NCI-H510A treated with DMSO at 0.1 percent for 48 hours (cell line): Measurements from ENCODE around the gene VKORC1L1.
"Not testable (repeated sequence)": the region's sequence is repeated elsewhere in the genome, so short reads cannot be mapped to it uniquely, and the experiment has no call there.

Experiments used
- DNase-seq: peaks from one replicate; lab custom pipeline; 2025; lab: John Stamatoyannopoulos, UW

Gene VKORC1L1

DNA sequence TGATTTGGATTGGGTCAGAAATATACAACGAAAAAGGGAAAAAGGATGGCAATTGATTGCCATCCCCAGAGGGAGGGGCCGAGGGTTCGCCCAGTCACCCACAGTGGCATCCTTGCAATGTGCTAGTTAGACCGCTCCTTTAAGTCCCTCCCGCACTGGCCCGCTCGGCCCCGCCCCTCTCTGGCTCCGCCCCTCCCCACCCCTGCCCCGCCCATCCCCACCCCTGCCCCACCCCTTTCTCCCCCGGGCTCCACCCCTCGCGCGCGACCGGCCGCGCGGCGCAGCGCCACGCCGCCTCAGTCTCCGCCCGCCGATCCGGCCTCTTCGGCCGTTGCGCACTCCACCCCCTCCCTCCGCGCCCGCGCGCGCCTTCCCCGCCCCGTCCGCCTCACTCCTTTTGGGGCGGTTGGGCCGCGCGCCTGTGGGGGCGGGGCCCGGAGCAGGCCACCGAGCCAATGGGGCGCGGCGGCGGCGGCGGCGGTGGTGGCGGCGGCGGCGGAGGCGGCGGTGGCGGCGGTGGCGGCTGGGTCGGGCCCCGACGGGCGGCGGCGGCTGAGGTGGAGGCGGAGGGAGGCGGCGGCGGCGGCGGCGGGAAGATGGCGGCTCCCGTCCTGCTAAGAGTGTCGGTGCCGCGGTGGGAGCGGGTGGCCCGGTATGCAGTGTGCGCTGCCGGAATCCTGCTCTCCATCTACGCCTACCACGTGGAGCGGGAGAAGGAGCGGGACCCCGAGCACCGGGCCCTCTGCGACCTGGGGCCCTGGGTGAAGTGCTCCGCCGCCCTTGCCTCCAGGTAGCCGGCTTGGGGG, at the start of gene VKORC1L1:
TSS of gene VKORC1L1 (plus strand) at position 299 of the 806 bp plus-strand sequence. CDS start at position 597, 298 bp downstream.
- peak; percentile 73 for DNase-seq

DNA sequence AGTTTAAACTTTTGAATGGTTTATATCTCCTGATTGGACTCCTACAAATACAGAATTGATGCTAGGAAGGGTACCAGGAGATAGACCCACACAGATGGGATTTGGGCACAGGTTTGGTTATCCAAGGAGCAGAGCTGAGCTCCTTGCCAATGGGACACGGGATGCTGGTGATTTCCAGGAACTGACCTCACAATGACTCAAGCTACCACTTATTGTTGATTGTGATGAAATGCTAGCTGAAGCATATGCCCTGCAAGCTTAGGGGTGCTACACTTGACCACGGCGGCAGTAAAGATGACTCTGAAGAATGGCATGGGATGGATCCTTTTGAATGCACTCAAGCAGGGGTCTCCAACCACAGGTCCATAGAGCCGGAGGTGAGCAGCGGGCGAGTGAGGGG, 45.5 kb upstream of the VKORC1L1 start:
- no peak for DNase-seq

DNA sequence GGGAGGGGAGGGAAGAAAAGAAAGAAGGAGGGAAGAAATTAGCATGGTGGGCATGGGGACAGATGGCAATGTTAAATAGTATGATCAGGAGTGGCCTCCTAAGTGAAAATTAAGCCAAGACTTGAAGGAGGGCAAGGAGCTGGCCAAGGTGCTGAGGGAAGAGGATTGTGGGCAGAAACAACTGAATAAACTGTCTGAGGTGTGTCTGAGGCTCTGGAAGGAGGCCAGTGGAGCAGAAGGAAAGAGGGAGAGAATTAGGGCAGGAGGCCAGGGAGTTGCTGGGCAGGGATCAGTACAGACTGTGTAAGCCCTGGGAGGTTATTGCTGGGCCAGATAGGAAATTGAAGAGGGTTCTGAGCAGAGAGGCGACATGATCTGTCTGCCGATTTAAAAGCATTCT, 40.6 kb upstream of the VKORC1L1 start:
- DNase-seq = no peak

DNA sequence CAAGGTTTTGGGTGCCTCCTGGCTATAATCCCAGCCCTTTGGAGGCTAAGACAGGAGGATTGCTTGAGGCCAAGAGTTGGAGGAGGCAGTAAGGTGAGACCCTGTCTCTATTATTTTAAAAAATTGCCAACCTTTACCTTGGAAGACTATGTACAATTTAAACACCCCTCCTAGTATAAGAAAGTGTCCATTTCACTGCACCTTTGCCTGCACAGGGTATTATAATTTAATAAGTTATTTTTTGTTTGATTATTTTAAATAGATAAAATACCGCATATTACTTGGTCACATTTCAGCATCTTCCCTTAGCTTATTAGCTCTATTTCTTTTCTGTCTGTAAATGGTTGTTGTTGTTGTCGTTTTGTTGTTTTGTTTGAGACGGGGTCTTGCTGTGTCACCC, 36.2 kb upstream of the VKORC1L1 start:
- DNase-seq = not testable (repeated sequence)

DNA sequence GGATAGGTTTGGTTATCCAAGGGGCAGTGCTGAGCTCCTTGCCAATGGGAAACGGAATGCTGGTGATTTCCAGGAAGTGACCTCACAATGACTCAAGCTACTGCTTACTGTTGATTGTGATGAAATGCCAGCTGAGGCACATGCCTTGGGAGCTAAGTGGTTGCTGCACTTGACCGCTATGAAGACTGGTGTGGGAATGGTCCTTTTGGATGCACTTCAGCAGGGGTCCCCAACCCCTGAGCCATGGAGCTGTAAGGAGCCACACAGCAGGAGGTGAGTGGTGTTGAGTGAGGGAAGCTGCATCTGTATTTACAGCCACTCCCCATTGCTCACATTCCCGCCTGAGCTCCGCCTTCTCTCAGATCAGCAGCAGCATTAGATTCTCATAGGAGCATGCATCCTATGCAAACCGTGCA, 35.3 kb upstream of the VKORC1L1 start:
- not testable (repeated sequence) for DNase-seq

DNA sequence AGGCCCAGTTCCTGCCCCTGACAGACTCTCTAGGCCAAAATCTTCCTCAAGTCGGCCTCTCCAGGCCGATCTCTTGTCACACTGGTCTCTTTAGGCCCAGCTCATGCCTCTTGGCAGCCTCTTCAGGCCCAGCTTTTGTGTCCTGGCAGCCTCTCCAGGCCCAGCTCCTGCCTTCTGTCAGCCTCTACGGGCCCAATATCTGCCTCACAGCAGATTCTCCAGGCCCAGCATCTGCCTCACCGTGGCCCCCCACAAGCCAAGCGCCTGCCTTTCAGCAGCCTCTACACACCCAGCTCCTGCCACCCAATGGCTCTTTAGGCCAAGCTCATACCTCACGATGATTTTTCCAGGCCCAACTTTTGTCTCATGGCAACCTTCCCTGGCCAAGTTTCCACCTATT, 33.0 kb upstream of the VKORC1L1 start:
- no peak for DNase-seq

DNA sequence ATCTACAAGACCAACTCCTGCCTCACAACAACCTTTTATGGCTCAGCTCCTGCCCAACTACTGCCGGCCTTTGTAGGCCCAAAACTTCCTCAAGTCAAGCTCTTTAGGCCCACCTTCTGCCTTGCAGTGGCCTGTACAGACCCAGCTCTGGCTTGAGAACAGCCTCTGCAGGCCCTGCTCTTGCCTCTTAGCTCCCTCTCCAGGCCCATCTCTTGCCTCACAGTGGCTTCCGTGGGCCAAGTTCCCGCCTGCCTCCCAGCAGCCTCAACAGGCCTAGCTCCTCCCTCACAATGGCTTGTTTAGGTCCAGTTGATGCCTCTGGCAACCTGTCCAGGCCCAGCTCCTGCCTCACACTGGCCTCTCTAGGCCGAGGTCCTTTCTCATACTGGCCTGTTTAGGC, 32.4 kb upstream of the VKORC1L1 start:
- DNase-seq = no peak

DNA sequence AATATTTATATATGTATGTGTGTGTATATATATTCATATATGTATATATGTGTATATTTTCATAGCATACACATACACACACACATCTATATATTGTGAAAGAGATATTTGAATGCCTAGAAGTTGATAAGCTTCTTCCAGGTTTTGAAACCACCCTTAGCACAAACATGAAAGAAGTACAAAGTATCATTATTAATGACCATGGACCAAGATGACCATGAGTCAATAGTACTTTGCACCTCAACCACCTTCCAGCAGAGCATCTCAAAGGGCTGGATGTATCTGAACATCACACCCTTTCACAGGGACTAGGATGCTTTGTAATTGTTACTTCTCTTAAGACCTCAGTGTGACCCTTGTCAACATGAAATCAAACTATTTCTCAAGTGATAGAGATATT, 29.3 kb upstream of the VKORC1L1 start:
- DNase-seq = not testable (repeated sequence)

DNA sequence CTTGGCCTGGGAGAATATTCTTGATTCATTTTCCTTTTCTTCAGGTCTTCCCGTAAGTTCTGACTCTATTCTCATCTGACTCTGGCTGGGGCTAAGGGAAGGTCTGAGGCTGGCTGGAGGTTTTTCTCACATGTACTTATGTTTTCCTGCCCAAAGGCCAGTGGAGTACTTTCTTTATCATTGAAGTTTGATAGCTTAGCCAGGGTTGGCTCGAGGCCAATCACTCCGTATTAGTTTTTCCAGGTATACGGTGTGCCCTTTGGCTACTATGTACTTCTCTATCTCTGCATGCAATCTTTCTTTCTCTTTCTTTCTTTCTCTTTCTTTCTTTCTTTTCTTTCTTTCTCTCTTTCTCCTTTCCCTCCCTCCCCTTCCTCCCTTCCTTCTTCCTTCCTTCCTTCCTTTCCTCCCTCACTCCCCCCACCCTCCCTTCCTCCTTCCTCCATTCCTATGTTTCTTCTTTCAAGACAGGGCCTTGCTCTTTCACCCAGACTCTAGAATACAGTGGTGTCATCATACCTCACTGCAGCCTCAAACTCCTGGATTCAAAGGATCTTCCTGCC, 26.8 kb upstream of the VKORC1L1 start:
- no peak for DNase-seq

DNA sequence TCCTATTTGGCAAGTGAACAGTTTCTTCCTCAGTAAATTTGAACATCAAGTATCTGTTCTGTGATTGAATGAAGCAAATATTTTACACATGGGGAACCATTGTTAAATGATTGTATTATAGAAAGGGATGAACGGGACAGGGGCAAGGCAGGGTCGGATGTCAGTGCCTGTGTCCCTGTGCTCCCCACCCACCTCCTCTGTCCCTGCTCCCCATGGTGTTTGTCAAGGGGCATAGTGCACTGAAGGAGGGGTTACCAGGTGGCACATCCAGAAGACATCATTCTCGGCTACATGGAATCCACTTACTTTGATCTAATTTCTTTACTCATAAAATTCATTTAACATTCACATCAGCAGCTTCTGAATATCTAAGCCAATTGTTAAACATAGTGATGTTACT, 19.4 kb upstream of the VKORC1L1 start:
- not testable (repeated sequence) for DNase-seq

DNA sequence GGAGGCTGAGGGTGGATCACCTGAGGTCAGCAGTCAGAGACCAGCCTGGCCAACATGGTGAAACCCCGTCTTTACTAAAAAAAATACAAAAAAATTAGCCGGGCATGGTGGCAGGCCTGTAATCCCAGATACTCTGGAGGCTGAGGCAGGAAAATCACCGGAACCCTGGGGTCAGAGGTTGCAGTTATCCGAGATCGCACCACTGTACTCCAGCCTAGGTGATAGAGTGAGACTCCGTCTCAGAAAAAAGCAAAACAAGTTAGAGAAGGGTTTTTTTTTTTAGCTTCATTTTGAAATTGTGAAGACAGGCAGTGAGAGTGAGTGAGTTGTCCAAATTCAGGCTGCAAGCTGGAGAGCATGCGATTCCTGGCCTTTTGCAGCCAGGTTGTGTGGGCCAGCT, 19.0 kb upstream of the VKORC1L1 start:
- not testable (repeated sequence) for DNase-seq

DNA sequence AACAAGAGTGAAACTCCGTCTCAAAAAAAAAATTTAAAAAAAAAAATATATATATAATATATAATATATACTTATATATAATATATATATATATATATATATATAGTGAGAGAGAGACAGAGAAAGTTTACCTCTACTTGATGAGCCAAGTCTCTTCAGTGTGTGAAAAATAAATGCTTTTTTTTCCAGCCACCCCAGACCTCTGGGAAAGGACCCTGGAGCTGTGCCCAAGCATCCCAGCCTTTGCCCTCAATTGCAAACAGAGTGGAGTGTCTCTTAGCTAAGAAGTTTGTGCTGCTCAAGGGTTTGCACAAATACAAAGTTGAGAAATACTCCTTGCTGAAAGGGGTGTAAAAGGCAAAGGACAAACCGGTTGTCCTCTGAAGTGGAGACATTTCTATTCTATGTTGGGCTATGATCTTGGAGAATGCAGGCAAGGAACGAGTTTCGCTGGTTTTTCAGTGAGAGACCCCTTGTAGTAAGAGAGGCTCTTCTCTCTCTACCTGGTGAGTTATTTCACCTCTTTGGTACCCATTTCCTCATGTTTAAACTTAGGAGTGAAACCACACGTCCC, 15.5 kb upstream of the VKORC1L1 start:
- DNase-seq = not testable (repeated sequence)

DNA sequence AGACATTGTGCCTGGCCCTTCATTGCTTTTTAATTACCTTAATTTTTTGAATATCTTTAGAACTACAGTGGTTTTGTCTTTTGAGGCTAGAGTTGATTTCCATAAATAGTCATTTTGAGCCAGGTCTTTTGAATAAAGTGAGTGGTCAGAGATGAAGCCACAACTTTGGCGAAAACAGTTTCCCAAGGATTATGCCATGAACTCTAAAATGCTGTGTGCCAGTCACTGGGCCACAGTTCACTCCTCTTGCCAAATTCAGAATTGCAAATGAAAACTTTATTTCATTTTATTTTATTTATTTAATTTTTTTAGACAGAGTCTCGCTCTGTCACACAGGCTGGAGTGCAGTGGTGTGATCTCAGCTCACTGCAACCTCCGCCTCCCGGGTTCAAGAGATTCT, 14.2 kb upstream of the VKORC1L1 start:
- not testable (repeated sequence) for DNase-seq

DNA sequence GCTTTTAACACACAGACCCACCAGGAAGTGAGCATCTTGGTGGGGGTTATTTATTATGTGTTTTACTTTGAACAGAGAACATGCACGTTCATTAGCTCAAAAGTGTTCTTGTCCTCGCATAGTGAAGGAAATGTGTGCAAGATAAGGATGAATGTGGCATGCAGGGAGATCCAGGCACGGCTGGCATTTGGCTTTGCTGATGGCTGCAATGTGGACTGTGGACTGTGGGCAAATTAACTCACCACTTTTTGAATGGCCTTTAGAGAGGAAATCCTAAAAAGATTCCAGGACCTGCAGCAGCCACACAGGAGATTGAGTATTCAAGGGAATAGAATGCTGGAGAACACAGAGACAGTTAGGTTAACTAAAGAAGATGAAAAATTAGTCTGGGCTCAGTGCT, 6.6 kb upstream of the VKORC1L1 start:
- not testable (repeated sequence) for DNase-seq

DNA sequence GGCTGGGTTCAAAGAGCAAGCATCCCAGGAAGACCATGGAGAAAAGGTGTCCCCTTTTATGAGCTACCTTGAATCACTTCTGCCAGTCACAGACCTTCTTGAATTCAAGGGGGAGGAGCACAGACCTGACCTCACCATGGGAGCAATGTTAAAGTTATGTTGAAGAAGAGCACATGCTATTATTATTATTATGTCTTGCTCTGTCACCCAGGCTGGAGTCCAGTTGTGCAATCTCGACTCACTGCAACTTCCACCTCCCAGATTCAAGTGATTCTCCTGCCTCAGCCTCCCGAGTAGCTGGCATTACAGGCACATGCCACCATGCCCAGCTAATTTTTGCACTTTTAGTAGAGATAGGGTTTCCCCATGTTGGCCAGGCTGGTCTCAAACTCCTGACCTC, 5.2 kb upstream of the VKORC1L1 start:
- DNase-seq = not testable (repeated sequence)

DNA sequence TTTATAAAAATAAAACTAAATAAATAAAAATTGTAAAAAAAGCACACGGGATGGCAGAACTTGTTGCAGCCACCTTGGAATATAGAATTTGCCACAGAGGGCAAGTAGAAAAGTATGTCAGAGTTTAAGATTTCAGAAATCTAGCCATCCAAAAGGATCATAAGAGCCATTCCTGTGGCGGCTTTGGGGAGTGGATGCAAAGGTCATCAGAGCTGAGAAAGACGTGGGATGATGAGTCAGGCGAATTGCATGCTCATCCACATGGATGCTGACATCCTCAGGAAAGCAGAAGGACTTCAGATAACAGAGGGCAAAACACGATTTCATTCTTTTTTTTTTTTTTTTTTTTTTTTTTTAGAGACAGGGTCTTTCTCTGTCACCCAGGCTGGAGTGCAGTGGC, 3.6 kb upstream of the VKORC1L1 start:
- DNase-seq = not testable (repeated sequence)

DNA sequence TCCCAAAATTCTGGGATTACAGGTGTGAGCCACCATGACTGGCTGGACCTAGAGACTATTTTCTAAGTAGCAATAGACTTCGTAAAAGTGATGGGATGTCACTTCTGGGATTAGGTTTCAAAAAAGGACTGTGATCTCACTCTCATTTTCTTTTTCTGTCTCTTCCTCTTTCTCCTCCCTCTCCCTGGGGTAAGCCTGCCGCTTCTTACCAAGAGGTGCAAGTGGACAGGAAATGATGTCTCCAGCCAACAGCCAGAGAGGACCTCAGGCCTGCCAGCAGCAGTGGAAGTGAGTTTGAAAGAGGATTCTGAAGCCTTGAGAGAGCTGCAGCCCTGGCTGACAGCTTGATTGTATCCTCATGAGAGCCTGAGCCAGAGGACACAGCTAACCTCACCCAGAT, 1.4 kb upstream of the VKORC1L1 start:
- DNase-seq = not testable (repeated sequence)

DNA sequence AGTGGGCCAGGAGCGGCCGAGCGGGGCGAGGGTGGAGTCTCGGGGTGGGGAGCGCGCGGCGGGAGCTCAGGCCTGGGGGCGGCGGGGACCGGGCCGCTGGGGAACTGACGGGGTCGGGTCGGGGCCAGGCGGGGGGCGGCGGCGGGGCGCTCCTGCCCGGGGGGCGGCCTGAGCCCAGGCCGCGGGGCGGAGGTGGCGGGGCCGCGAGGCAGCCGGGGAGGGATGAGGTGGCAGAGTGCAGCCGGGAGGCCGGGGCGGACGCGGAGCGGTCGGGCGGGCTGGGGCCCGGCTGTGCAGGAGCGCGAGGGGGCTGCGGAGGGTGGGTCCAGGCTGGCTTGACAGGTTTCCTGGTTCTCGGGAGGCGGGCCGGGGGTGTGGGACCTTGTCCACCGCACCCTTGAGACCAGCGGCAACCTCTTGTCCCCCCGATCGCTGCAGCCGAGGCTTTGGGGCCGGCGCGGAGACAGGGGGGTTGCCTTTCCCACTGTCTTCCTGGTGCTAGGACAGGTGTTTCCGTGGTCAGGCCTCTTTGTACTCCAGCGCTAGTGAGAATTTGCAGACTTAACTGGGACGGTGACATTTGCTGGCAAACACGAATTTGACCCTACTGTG, 814 bp downstream of the VKORC1L1 start:
- DNase-seq = peak; percentile 1

DNA sequence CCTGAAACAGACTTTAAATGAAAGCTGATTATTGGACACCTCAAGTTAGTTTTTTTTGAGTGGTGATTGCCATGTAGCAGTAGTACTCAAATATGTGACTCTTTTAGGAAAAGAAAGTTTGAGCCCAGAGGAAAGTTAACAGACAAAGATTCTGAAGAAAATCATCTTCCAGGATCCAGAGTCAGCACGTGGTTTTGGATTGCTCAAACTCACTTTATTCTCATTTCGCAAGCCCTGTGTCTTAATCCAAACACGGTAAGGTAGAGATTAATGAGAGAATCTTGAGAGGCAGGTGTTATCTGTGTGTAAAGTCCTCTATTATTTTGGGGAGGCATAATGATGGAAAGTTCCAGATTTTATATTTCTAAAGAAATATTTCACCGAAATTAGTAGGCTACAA, 2.8 kb downstream of the VKORC1L1 start:
- not testable (repeated sequence) for DNase-seq

DNA sequence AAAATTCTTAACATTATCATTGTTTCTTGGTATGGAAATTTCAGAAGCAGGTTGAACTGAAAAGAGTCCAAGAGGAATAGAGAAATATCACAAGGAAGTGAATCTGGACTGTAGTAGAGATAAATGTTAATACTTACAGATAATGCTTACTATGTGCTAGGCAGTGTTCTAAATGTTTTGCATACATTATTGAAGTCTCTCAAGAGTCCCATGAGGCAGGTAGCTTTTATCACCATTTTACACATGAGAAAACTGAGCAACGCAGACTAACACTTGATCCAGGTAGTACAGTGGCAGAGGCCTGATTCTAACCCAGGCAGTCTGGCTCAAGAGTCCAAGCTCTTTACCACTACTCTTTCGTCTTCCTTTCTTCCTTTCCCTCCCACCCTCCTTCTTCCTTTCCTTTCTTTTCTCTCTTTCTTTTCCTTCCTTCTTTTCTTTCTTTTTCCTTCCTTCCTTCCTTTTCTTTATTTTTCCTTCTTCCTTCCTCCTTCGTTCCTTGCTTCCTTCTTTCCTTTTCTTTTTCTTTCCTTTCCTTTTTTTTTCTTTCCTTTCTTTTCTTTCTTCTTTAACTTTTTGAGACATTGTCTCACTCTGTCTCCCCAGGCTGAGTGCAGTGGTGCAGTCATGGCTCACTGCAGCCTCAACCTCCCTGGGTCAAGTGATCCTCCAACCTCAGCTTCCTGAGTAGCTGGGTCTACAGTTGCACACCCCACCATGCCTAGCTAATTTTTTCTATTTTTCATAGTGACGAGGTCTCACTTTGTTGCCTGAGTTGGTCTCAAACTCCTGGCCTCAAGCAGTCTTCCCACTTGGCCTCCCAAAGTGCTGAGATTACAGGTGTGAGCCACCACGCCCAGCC, 6.6 kb downstream of the VKORC1L1 start:
- not testable (repeated sequence) for DNase-seq

DNA sequence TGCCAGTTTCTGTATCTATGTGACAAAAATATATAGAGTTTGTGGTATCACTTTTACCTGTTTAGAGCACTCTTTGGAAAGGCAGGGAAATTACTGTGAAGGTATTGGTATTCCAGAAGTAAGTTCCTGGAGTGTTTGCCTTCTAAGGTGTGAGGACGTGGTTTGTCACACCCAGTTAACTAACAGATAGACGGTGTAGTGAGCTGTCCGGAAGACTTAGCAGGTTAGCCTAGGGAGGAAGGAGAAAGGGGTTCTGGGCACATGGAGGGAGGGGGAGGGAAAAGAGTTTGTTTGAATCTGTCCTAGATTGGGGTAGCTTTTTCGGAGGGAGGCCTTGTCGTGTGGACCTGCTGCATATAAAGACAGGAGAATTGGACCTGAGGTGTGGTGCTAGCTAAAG, 7.4 kb downstream of the VKORC1L1 start:
- not testable (repeated sequence) for DNase-seq

DNA sequence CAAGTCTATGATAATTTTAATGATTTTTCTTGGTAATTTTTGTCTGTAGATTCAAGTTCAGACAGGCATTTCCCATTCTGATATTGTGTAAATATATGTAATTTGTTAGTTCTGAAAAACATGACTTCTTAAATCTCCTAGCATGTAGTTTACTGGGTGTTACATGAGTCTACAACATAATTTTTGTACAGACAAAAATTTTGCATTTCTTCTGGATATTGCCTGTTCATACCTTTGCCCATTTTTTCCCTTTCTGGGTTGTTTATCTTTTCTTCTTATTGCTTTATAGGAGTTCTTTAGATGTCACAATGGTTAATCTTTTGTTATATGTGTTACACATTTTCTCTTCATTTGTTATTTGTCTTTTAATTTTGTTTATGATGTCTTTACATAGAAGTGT, 12.1 kb downstream of the VKORC1L1 start:
- not testable (repeated sequence) for DNase-seq
